ENCODE results near the gene LAMC1.

DNA sequence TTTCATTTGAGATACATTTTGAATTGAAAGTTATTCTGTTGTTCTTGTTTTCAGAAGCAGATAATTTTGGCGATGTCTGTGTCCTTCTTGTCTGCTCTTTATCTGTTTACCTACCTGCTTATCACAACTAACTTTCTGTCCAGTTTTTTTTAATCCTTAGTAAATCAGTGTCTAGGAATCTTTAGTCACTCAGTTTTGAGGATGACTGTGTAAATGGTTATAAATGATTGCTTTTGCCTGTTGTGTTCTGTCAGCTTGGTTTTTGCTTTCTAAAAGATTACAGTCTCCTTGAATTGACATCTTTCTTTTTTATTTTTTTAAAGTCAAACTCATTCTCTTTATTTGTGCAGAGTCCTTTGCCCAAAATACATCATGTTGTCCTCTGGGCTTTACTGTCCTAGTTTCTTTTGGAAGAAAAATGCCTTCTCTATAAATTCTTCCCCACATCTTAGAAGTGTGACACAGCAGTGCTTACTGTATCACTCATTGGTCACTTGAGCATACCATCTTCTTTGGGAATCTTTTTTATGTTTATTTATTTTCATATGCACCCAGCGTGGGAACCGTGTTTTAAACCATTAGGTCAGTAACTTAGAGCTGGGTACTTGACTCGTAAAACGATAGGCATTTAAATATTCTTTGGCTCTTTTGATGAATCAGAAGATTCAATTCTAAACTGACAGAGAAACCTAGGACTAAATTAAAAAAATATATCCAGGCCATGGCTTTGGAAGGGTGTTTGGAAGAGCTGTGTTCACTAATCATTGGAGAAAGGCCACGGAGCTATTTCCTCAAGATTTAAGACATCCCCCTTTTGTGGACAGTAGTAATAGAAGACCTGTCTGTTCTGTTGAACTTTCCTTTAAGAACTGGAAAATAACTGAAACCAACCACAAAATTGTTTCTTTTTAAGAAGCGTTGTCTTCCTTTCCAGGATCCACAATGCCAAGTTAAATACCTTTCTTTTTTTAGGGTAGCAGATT lies 20.9 kb downstream of the LAMC1 start:
- TF ChIP-seq, protein P1, sequence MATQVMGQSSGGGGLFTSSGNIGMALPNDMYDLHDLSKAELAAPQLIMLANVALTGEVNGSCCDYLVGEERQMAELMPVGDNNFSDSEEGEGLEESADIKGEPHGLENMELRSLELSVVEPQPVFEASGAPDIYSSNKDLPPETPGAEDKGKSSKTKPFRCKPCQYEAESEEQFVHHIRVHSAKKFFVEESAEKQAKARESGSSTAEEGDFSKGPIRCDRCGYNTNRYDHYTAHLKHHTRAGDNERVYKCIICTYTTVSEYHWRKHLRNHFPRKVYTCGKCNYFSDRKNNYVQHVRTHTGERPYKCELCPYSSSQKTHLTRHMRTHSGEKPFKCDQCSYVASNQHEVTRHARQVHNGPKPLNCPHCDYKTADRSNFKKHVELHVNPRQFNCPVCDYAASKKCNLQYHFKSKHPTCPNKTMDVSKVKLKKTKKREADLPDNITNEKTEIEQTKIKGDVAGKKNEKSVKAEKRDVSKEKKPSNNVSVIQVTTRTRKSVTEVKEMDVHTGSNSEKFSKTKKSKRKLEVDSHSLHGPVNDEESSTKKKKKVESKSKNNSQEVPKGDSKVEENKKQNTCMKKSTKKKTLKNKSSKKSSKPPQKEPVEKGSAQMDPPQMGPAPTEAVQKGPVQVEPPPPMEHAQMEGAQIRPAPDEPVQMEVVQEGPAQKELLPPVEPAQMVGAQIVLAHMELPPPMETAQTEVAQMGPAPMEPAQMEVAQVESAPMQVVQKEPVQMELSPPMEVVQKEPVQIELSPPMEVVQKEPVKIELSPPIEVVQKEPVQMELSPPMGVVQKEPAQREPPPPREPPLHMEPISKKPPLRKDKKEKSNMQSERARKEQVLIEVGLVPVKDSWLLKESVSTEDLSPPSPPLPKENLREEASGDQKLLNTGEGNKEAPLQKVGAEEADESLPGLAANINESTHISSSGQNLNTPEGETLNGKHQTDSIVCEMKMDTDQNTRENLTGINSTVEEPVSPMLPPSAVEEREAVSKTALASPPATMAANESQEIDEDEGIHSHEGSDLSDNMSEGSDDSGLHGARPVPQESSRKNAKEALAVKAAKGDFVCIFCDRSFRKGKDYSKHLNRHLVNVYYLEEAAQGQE (IDR thresholded peaks at IDR 0.05; ENCODE audit: low read depth): no peak
- TF ChIP-seq, protein P2, sequence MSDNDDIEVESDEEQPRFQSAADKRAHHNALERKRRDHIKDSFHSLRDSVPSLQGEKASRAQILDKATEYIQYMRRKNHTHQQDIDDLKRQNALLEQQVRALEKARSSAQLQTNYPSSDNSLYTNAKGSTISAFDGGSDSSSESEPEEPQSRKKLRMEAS (IDR thresholded peaks at IDR 0.05): no peak
- TF ChIP-seq CEBPB (IDR thresholded peaks at IDR 0.05; ENCODE audit: low read depth) (no peak), CTCF (IDR thresholded peaks at IDR 0.05 in 2 of 3, conservative IDR thresholded peaks at IDR 0.05 in 1 of 3; ENCODE audit: borderline replicate concordance in 1 of 3, insufficient read depth in 1 of 3, low read depth in 2 of 3, low read length in 2 of 3) (no peak), EZH2phosphoT487 (IDR thresholded peaks at IDR 0.05; ENCODE audit: borderline replicate concordance) (no peak), POLR2A (IDR thresholded peaks at IDR 0.05; ENCODE audit: borderline replicate concordance, extremely low read depth, insufficient read depth, insufficient read length) (no peak), EZH2 (IDR thresholded peaks at IDR 0.05) (no peak), POLR2AphosphoS5 (IDR thresholded peaks at IDR 0.05; ENCODE audit: low read depth, low read length) (no peak), TCF7L2 (IDR thresholded peaks at IDR 0.05; ENCODE audit: borderline replicate concordance, extremely low read depth, insufficient read depth, insufficient read length) (no peak), ZNF274 (IDR thresholded peaks at IDR 0.05; ENCODE audit: low read depth, low read length) (no peak), FOSL1 (IDR thresholded peaks at IDR 0.05; ENCODE audit: low read depth) (no peak), SRF (IDR thresholded peaks at IDR 0.05; ENCODE audit: low read depth) (no peak), ZBTB33 (IDR thresholded peaks at IDR 0.05; ENCODE audit: extremely low read depth, insufficient replicate concordance, low read length) (no peak)

Data from HCT116 (cell line).